EL (cell line): ENCODE data around the gene MMP14.

Experiments
- DNase-seq: peaks from one replicate; pipeline ENCODE4 v3.0.0-alpha.2; 2016

Gene MMP14

GRCh38 chr14:22864979-22865378, 28.6 kb downstream of the MMP14 start:
- DNase-seq, result no peak

- DNase-seq, result no peak
Observed at GRCh38 chr14:22865424-22866405, 29.3 kb downstream of the MMP14 start.

GRCh38 chr14:22866874-22867273, 30.5 kb downstream of the MMP14 start:
- DNase-seq, result no peak

DNA sequence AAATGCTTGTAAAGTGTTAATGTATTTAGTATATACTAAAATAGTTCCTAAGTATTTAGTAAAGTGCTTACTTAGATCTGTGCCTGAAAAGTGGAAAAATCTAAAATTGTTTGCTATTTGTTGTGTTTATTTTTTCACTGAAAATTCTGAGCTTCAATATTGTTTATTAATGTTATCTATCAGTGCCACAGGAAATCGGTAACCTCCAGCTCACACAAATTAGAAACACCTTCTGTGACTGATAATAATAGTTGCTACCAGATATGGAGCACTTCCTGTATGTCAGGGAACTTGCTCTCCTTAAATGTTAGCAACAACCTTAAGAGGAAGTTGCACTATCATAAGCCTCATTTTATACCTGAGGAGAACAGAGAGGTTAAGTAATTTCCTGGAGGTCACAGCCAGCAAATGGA, 34.4 kb downstream of the MMP14 start:
- no peak for DNase-seq

GRCh38 chr14:22871224-22872032, 35.0 kb downstream of the MMP14 start, which contains the start of gene LRP10:
Gene LRP10 (plus strand): TSS chr14:22871740. CDS start chr14:22872304, 564 bp downstream.
- DNase-seq, result peak; percentile 91

DNA sequence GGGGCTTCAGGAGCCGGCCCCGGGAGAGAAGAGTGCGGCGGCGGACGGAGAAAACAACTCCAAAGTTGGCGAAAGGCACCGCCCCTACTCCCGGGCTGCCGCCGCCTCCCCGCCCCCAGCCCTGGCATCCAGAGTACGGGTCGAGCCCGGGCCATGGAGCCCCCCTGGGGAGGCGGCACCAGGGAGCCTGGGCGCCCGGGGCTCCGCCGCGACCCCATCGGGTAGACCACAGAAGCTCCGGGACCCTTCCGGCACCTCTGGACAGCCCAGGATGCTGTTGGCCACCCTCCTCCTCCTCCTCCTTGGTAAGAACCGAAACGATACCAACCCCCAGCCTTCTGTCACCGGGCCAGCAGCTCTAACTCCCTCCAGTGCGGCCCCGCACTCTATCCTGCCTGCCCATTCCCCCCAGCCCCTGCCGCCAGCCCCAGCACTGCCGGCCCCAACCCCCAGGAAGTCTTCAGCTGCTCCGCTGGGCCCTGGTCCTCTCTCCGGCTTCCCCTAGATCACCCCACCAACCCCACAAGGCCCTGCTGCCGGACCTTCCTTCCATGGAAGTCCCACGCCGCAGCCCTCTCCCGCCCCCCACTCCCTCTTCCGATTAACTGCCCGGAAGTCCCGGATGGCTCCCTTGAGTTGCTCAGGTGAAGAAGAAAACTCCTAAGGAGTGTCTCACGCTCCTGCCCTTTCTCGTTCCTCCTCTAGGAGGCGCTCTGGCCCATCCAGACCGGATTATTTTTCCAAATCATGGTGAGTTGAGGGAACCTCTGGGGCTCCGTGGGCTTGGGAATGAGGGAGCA, 35.8 kb downstream of the MMP14 start:
- peak; percentile 89 for DNase-seq

DNA sequence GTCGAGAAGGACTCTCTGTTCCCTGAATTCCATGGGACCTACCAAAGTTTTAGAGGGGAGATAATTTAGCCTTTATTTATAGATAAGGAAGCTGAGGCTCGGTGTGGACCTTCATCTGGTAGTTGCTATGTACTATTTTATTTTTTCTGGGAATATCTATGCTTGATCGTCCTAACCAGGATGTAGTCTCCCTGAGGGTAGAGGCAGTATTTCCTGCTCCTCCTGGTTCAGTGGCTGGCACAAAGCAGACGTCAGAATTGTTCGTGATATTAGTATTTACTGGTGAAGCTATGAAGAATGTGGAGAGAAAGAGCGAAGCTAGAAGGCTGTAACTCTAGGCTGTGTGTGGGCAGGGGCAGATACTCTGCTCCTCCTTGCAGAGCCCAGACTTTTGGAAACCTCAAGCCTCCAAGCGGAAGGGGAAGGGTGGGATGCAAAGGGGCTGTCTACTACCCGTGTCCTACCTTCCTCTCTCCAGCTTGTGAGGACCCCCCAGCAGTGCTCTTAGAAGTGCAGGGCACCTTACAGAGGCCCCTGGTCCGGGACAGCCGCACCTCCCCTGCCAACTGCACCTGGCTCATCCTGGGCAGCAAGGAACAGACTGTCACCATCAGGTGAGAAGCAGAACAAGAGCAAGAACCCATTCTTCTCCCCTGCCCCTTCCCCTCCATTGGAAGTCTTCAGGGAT, 36.6 kb downstream of the MMP14 start:
- peak; percentile 31 for DNase-seq

DNA sequence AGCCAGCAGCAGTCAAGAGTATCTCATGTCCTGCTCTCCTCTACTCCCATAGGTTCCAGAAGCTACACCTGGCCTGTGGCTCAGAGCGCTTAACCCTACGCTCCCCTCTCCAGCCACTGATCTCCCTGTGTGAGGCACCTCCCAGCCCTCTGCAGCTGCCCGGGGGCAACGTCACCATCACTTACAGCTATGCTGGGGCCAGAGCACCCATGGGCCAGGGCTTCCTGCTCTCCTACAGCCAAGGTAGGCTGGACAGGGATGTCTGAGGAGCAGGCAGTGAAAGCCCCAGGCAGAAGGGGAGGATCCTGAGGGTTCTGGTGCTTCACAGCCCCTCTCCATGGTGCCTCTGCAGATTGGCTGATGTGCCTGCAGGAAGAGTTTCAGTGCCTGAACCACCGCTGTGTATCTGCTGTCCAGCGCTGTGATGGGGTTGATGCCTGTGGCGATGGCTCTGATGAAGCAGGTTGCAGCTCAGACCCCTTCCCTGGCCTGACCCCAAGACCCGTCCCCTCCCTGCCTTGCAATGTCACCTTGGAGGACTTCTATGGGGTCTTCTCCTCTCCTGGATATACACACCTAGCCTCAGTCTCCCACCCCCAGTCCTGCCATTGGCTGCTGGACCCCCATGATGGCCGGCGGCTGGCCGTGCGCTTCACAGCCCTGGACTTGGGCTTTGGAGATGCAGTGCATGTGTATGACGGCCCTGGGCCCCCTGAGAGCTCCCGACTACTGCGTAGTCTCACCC, 38.8 kb downstream of the MMP14 start:
- no peak for DNase-seq

- no peak for DNase-seq
Observed at GRCh38 chr14:22875748-22876319, 39.4 kb downstream of the MMP14 start.

DNA sequence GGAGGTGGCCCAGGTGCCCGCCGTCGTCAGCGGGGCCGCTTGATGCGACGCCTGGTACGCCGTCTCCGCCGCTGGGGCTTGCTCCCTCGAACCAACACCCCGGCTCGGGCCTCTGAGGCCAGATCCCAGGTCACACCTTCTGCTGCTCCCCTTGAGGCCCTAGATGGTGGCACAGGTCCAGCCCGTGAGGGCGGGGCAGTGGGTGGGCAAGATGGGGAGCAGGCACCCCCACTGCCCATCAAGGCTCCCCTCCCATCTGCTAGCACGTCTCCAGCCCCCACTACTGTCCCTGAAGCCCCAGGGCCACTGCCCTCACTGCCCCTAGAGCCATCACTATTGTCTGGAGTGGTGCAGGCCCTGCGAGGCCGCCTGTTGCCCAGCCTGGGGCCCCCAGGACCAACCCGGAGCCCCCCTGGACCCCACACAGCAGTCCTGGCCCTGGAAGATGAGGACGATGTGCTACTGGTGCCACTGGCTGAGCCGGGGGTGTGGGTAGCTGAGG, 40.7 kb downstream of the MMP14 start:
- DNase-seq, result no peak

DNA sequence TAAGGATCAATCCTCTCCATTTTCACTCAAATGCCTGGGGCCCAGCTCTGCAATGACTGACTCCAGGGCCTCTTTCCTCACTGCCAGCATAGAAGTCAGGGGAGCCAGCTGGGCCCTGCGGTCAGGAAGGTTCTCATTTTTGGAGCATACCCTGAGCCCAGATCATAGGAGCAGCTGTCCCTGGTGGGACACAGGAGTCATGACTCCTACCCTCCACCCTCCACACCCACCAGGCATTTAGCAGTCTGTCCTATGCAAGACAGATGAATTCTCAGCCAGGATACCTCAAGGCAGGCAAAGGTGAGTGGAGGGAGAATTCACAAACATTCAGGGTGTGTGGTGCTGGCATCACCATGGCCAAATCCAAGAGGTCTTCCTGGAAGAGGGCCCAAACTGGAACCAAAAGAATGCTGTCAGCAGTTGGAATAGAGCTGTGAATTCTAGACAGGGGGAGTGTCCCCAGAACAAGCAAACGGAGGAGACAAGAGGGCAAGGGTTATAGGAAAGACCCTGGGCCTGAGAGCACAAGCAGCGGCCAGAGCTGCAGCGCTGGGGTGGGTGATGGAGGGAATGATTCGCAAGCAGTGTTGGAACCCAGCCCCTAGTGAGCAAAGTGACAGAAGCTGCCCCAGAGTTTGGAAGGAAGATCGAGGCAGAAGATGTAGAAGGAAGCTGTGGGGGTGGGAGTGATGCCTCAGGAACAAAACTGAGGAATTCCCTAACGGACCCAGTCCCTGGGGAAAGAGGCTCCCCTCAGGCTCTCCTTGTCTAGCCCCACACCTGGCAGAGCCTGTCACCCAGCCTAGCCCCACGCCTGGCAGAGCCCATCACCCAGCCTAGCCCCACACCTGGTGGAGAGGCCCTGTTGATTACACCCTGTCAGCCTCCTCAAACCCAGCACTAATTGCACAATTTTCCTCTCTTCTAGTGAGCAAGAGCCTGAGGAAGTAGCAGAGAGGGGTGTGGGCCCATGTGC, 42.2 kb downstream of the MMP14 start:
- DNase-seq, result no peak

- DNase-seq, result no peak
Observed at GRCh38 chr14:22882064-22882463, 45.7 kb downstream of the MMP14 start.

DNA sequence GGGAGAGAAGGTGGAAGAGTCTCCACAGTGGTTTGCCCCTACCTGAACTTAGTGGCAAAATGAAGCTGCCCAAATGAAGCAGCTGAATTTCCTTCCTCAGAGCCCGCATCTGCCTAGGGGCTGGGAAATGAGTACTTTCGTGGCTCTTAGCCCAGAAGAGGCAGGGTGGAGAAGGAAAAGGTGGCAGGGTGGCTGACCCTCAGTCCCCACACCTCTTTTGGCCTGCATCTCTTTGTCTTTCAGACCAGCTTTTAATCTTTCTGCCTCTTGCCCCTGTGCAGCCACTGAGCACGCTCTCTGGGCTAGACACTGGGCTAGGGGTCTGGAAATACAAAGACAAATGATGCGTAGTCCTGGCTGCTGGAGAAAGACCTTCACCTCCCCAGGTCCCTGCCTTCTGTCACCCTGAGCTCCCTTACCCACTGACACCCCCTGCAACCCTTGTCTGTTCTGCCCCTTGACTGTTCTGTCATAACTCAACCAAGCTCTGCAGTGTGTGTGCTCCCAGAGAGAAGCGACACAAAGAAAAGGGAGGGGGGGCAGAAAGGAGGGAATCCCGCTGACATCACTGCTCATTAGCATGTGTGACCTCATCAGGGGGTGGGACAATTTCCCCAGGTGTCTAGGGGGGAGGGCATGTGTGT, 46.3 kb downstream of the MMP14 start:
- DNase-seq, result peak; percentile 35

GRCh38 chr14:22883173-22883976, 47.0 kb downstream of the MMP14 start, which contains the start of gene REM2:
Gene REM2 (plus strand): TSS chr14:22883222. CDS start chr14:22883288, 66 bp downstream.
- DNase-seq, result no peak

GRCh38 chr14:22884076-22884737, 47.8 kb downstream of the MMP14 start:
- DNase-seq, result no peak

DNA sequence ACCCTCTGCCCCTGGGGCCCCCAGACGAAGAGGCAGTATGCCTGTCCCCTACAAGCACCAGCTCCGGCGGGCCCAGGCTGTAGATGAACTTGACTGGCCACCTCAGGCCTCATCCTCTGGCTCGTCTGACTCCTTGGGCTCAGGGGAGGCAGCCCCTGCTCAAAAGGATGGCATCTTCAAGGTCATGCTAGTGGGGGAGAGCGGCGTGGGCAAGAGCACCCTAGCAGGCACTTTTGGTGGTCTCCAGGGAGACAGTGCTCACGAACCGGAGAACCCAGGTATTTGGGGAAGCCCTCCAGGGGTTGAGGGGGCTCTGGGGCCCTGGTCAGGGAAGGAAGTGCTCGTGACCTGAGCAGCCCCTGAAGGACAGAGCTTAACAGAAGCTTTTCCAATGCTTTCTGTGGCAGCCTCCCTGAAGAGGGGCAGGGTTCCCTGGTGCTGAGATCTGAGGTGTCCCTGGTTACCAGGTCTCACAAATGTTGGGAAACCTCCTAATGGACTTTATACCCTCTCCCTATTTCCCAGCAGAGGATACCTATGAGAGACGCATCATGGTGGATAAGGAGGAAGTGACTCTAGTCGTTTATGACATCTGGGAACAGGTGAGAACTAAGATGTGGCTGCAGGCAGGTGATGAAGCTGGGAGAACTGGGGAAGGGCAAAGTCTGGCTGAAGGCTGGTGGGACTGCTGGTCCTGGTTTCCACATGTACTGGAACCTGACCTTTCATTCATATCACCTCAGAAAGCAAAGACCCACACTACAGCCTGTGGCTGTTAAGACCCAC, 48.5 kb downstream of the MMP14 start:
- no peak for DNase-seq

GRCh38 chr14:22885975-22886374, 49.6 kb downstream of the MMP14 start:
- DNase-seq, result no peak
